Measurements from ENCODE around the gene NRG3. TPM values are rescaled to one million over a fixed set of nuclear protein-coding genes. Genes with fewer than 3 reads are reported as not detected.
"Not testable (repeated sequence)": the region's sequence is repeated elsewhere in the genome, so short reads cannot be mapped to it uniquely, and the experiment has no call there.

The NRG3 gene
- total RNA-seq, 4 donors from 2014 or later = 0.32 to 1.4 TPM; not detected in 2

- WGBS, 2 donors (ENCODE audit: low coverage in 1 of 2) = 47 to 59% methylated on average over 5 of the region's 5 CpGs
- no peak for TF ChIP-seq POLR2AphosphoS5 (IDR thresholded peaks at IDR 0.05)
- no peak for TF ChIP-seq POLR2A (IDR thresholded peaks at IDR 0.05)
- TF ChIP-seq EP300 (IDR thresholded peaks at IDR 0.05; ENCODE audit: low read depth) = no peak
- TF ChIP-seq CTCF (IDR thresholded peaks at IDR 0.05) = no peak
- Histone ChIP-seq H3K9me3 (no peaks in the 10 kb centered on the region), H3K27ac (no peak overlapping the region), H3K4me1 (no peaks in the 10 kb centered on the region), H3K4me3 (no peak overlapping the region), H3K27me3 (no peaks in the 10 kb centered on the region), H3K36me3 (no peaks in the 10 kb centered on the region)
- intact Hi-C loops (cut with DNase I; ENCODE audit: low total_unique reads) = no loop called here
- no peak for DNase-seq
- in situ Hi-C loops (cut with MboI; ENCODE audit: low pct_ligation_motif_present in 1 of 4, low pct_unique_long_range_greater_than_20kb in 1 of 4, low sequenced_read_pairs in 3 of 4) = loop anchor here in 1 of 4 donors (25.0 kb wide), 1 partner anchor 107 kb away; no protein-coding TSS in a partner anchor
Measured at GRCh38 chr10:82980321-82980720, 1105.3 kb downstream of the NRG3 start.

GRCh38 chr10:82981137-82981723 is 1106.2 kb downstream of the NRG3 start:
- 61 to 73% methylated on average over 6 of the region's 6 CpGs for WGBS, 2 donors (ENCODE audit: low coverage in 1 of 2)
- Histone ChIP-seq H3K27me3 (no peaks in the 10 kb centered on the region), H3K4me1 (no peaks in the 10 kb centered on the region), H3K36me3 (no peaks in the 10 kb centered on the region), H3K9me3 (no peaks in the 10 kb centered on the region), H3K4me3 (no peak overlapping the region), H3K27ac (no peak overlapping the region)
- DNase-seq = no peak
- TF ChIP-seq EP300 (IDR thresholded peaks at IDR 0.05; ENCODE audit: low read depth) (no peak), POLR2A (IDR thresholded peaks at IDR 0.05) (no peak), POLR2AphosphoS5 (IDR thresholded peaks at IDR 0.05) (no peak), CTCF (IDR thresholded peaks at IDR 0.05) (no peak)
- in situ Hi-C loops (cut with MboI; ENCODE audit: low pct_ligation_motif_present in 1 of 4, low pct_unique_long_range_greater_than_20kb in 1 of 4, low sequenced_read_pairs in 3 of 4) (loop anchor here in 1 of 4 donors (25.0 kb wide), 1 partner anchor 106 kb away; no protein-coding TSS in a partner anchor), intact Hi-C loops (cut with DNase I; ENCODE audit: low total_unique reads) (no loop called here)

GRCh38 chr10:82982110-82982608 is 1107.2 kb downstream of the NRG3 start:
- H3K4me3 ChIP-seq = no peak overlapping the region
- H3K36me3 ChIP-seq = no peaks in the 10 kb centered on the region
- WGBS, 2 donors (ENCODE audit: low coverage in 1 of 2) = 40 to 46% methylated on average over 3 to 5 of the region's 5 CpGs
- no peaks in the 10 kb centered on the region for H3K9me3 ChIP-seq
- no peak overlapping the region for H3K27ac ChIP-seq
- DNase-seq = no peak
- H3K27me3 ChIP-seq = no peaks in the 10 kb centered on the region
- no peaks in the 10 kb centered on the region for H3K4me1 ChIP-seq
- in situ Hi-C loops (cut with MboI; ENCODE audit: low pct_ligation_motif_present in 1 of 4, low pct_unique_long_range_greater_than_20kb in 1 of 4, low sequenced_read_pairs in 3 of 4) = loop anchor here in 1 of 4 donors (25.0 kb wide), 1 partner anchor 105 kb away; no protein-coding TSS in a partner anchor
- intact Hi-C loops (cut with DNase I; ENCODE audit: low total_unique reads) = no loop called here
- TF ChIP-seq POLR2AphosphoS5 (IDR thresholded peaks at IDR 0.05) = no peak
- no peak for TF ChIP-seq POLR2A (IDR thresholded peaks at IDR 0.05)
- TF ChIP-seq CTCF (IDR thresholded peaks at IDR 0.05) = no peak
- no peak for TF ChIP-seq EP300 (IDR thresholded peaks at IDR 0.05; ENCODE audit: low read depth)

GRCh38 chr10:82986216-82986615 is 1111.2 kb downstream of the NRG3 start:
- no peaks in the 10 kb centered on the region for H3K27me3 ChIP-seq
- no peaks in the 10 kb centered on the region for H3K36me3 ChIP-seq
- no peaks in the 10 kb centered on the region for H3K4me1 ChIP-seq
- intact Hi-C loops (cut with DNase I; ENCODE audit: low total_unique reads) (no loop called here), in situ Hi-C loops (cut with MboI; ENCODE audit: low pct_ligation_motif_present in 1 of 4, low pct_unique_long_range_greater_than_20kb in 1 of 4, low sequenced_read_pairs in 3 of 4) (loop anchor here in 1 of 4 donors (25.0 kb wide), 1 partner anchor 101 kb away; no protein-coding TSS in a partner anchor)
- DNase-seq = no peak
- no peaks in the 10 kb centered on the region for H3K9me3 ChIP-seq
- TF ChIP-seq CTCF (IDR thresholded peaks at IDR 0.05) (no peak), POLR2A (IDR thresholded peaks at IDR 0.05) (no peak), EP300 (IDR thresholded peaks at IDR 0.05; ENCODE audit: low read depth) (no peak), POLR2AphosphoS5 (IDR thresholded peaks at IDR 0.05) (no peak)
- H3K27ac ChIP-seq = no peak overlapping the region
- 81 to 93% methylated on average over 10 of the region's 10 CpGs for WGBS, 2 donors (ENCODE audit: low coverage in 1 of 2)
- H3K4me3 ChIP-seq = no peak overlapping the region

- intact Hi-C loops (cut with DNase I; ENCODE audit: low total_unique reads); H3K4me3 ChIP-seq; H3K9me3 ChIP-seq; H3K27ac ChIP-seq; H3K4me1 ChIP-seq; DNase-seq; in situ Hi-C loops (cut with MboI; ENCODE audit: low pct_ligation_motif_present in 1 of 4, low pct_unique_long_range_greater_than_20kb in 1 of 4, low sequenced_read_pairs in 3 of 4); H3K36me3 ChIP-seq; H3K27me3 ChIP-seq: not testable (repeated sequence)
- WGBS, 2 donors (ENCODE audit: low coverage in 1 of 2) = 80 to 86% methylated on average over 2 to 8 of the region's 8 CpGs
Measured at GRCh38 chr10:83006479-83006878, 1131.5 kb downstream of the NRG3 start.

Data from transverse colon (tissue), 4 donors.